Stimulated activated CD8-positive, alpha-beta memory T cell treated with anti-CD3 and anti-CD28 coated beads, Interleukin-7, amount 100 ng/mL, for 1 hour (primary cell): ENCODE data around the gene UNC5CL.

ENCODE experiments used
- DNase-seq, 2 donors: peaks; one replicate each; pipeline ENCODE4 v3.0.0-alpha.2; 2020; ENCODE audit warnings: low read depth in 2 of 2

The UNC5CL gene

GRCh38 chr6:41063884-41064285 is 24.9 kb upstream of the UNC5CL start:
- no peak for DNase-seq

GRCh38 chr6:41062056-41062455 is 23.0 kb upstream of the UNC5CL start:
- no peak for DNase-seq

GRCh38 chr6:41061196-41061726 is 22.2 kb upstream of the UNC5CL start:
- no peak for DNase-seq

- no peak for DNase-seq
These were observed 20.5 kb upstream of the UNC5CL start for GRCh38 chr6:41059556-41059955.

- DNase-seq, result no peak
These were observed 19.8 kb upstream of the UNC5CL start for GRCh38 chr6:41058783-41059181.

GRCh38 chr6:41056768-41057490 is 17.9 kb upstream of the UNC5CL start:
- no peak for DNase-seq

- no peak for DNase-seq
These were observed 16.1 kb upstream of the UNC5CL start for GRCh38 chr6:41055149-41055548.

- DNase-seq, result no peak
These were observed 15.5 kb upstream of the UNC5CL start for GRCh38 chr6:41054511-41054910.

- no peak for DNase-seq
These were observed 14.0 kb upstream of the UNC5CL start, which contains the start of gene APOBEC2 for GRCh38 chr6:41053041-41053440. TSS of gene APOBEC2 (plus strand) at chr6:41053202. CDS start at chr6:41053348, 146 bp downstream.

GRCh38 chr6:41051873-41052272 is 12.9 kb upstream of the UNC5CL start:
- DNase-seq, result no peak

GRCh38 chr6:41050536-41050935 is 11.5 kb upstream of the UNC5CL start:
- DNase-seq, result no peak

GRCh38 chr6:41049955-41050354 is 10.9 kb upstream of the UNC5CL start:
- DNase-seq, result no peak

GRCh38 chr6:41049521-41049920 is 10.5 kb upstream of the UNC5CL start:
- no peak for DNase-seq

- no peak for DNase-seq
These were observed 9.0 kb upstream of the UNC5CL start for GRCh38 chr6:41047745-41048732.

GRCh38 chr6:41047306-41047705 is 8.3 kb upstream of the UNC5CL start:
- DNase-seq, result no peak

GRCh38 chr6:41046084-41046483 is 7.1 kb upstream of the UNC5CL start:
- DNase-seq, result no peak

- DNase-seq, result no peak
These were observed 6.6 kb upstream of the UNC5CL start for GRCh38 chr6:41045664-41046063.

- no peak for DNase-seq
These were observed 4.1 kb upstream of the UNC5CL start for GRCh38 chr6:41043151-41043550.

GRCh38 chr6:41042226-41043055 is 3.4 kb upstream of the UNC5CL start, which contains the start of gene TSPO2:
TSS of gene TSPO2 (plus strand) at chr6:41042467. CDS start at chr6:41042986, 519 bp downstream.
- DNase-seq, result no peak

GRCh38 chr6:41040940-41041536 is 2.0 kb upstream of the UNC5CL start:
- no peak for DNase-seq
